H9 (cell line): ENCODE results near the gene POC1B. TPM values are rescaled to one million over a fixed set of nuclear protein-coding genes. Genes with fewer than 3 reads are reported as not detected.

Experiments used
- DNase-seq: peaks from one replicate; pipeline ENCODE4 v3.0.0-alpha.2; 2017
- H2AFZ ChIP-seq: one replicate; pipeline ENCODE4 v1.6.1; 2013; ENCODE audit warnings: mild to moderate bottlenecking, low read length, control low read depth, moderate library complexity
- H2AK5ac ChIP-seq: 2 replicates; pipeline ENCODE4 v1.6.1; 2013; ENCODE audit warnings: low read length, control low read depth, mixed read lengths; ENCODE audit not compliant: insufficient read length
- H2BK120ac ChIP-seq: one replicate; pipeline ENCODE4 v1.6.1; 2013; ENCODE audit warnings: low read depth, mild to moderate bottlenecking, low read length, control low read depth, inconsistent platforms; ENCODE audit not compliant: poor library complexity, severe bottlenecking
- H2BK12ac ChIP-seq: 2 replicates; pipeline ENCODE4 v1.6.1; 2013; ENCODE audit warnings: low read length, control low read depth, mixed read lengths, low read depth; ENCODE audit not compliant: insufficient read length
- H2BK15ac ChIP-seq: 2 replicates; pipeline ENCODE4 v1.6.1; 2013; ENCODE audit warnings: low read depth, low read length, control low read depth
- H2BK20ac ChIP-seq: one replicate; pipeline ENCODE4 v1.6.1; 2013; ENCODE audit warnings: low read depth, mild to moderate bottlenecking, low read length, control low read depth, inconsistent platforms; ENCODE audit not compliant: poor library complexity, severe bottlenecking
- H2BK5ac ChIP-seq: 2 replicates; pipeline ENCODE4 v1.6.1; 2013; ENCODE audit warnings: low read length, control low read depth, mixed read lengths; ENCODE audit not compliant: insufficient read length
- H3K14ac ChIP-seq: 2 replicates; pipeline ENCODE4 v1.6.1; 2013; ENCODE audit warnings: low read length, control low read depth; ENCODE audit not compliant: insufficient read depth
- H3K18ac ChIP-seq: 2 replicates; pipeline ENCODE4 v1.6.1; 2013; ENCODE audit warnings: low read depth, mild to moderate bottlenecking, mixed read lengths, low read length, control low read depth; ENCODE audit not compliant: insufficient read length
- H3K23ac ChIP-seq: 2 replicates; pipeline ENCODE4 v1.6.1; 2013; ENCODE audit warnings: low read length, control low read depth, mixed read lengths, low read depth; ENCODE audit not compliant: insufficient read length
- H3K23me2 ChIP-seq: 2 replicates; pipeline ENCODE4 v1.6.1; 2013; ENCODE audit warnings: low read depth, mild to moderate bottlenecking, mixed read lengths, low read length, control low read depth; ENCODE audit not compliant: insufficient read length, poor library complexity, severe bottlenecking
- H3K27ac ChIP-seq: 2 replicates; pipeline ENCODE4 v1.5.1; 2013; ENCODE audit warnings: low read length, control low read depth, mixed read lengths, low read depth; ENCODE audit not compliant: insufficient read length
- H3K27me3 ChIP-seq: 2 replicates; pipeline ENCODE4 v1.6.1; 2013; ENCODE audit warnings: low read length, control low read depth, inconsistent platforms; ENCODE audit not compliant: insufficient read depth
- H3K4ac ChIP-seq: 2 replicates; pipeline ENCODE4 v1.6.1; 2013; ENCODE audit warnings: low read depth, mild to moderate bottlenecking, control low read depth, inconsistent platforms, low read length, moderate library complexity
- H3K4me1 ChIP-seq: 2 replicates; pipeline ENCODE4 v1.6.1; 2013; ENCODE audit warnings: low read length, control low read depth, inconsistent platforms; ENCODE audit not compliant: insufficient read depth
- H3K4me2 ChIP-seq: 2 replicates; pipeline ENCODE4 v1.6.1; 2013; ENCODE audit warnings: low read length, control low read depth, mixed read lengths; ENCODE audit not compliant: insufficient read length, insufficient read depth
- H3K56ac ChIP-seq: 2 replicates; pipeline ENCODE4 v1.6.1; 2013; ENCODE audit warnings: low read depth, mild to moderate bottlenecking, mixed read lengths, low read length, control low read depth; ENCODE audit not compliant: insufficient read length
- H3K79me1 ChIP-seq: 2 replicates; pipeline ENCODE4 v1.6.1; 2013; ENCODE audit warnings: low read depth, mild to moderate bottlenecking, moderate library complexity, low read length, control low read depth, inconsistent platforms; ENCODE audit not compliant: insufficient read depth, poor library complexity, severe bottlenecking
- H3K79me2 ChIP-seq: 2 replicates; pipeline ENCODE4 v1.6.1; 2013; ENCODE audit warnings: low read length, control low read depth, inconsistent platforms; ENCODE audit not compliant: insufficient read depth
- H3K9ac ChIP-seq: 2 replicates; pipeline ENCODE4 v1.6.1; 2013; ENCODE audit warnings: low read length, control low read depth, mixed read lengths; ENCODE audit not compliant: insufficient read length; ENCODE audit errors: extremely low read depth
- H3K9me3 ChIP-seq: one replicate; pipeline ENCODE4 v1.6.1; 2013; ENCODE audit warnings: low read depth, low read length, inconsistent platforms; ENCODE audit not compliant: control insufficient read depth
- H3T11ph ChIP-seq: one replicate; pipeline ENCODE4 v1.6.1; 2013; ENCODE audit warnings: mild to moderate bottlenecking, low read length, control low read depth, inconsistent platforms
- H4K20me1 ChIP-seq: one replicate; pipeline ENCODE4 v1.6.1; 2013; ENCODE audit not compliant: control insufficient read depth, insufficient read length, insufficient read depth
- H4K5ac ChIP-seq: 2 replicates; pipeline ENCODE4 v1.6.1; 2013; ENCODE audit warnings: low read depth, mild to moderate bottlenecking, mixed read lengths, low read length, control low read depth; ENCODE audit not compliant: insufficient read length
- H4K8ac ChIP-seq: replicated peaks from 2 replicates; pipeline ENCODE4 v1.6.1; 2013; ENCODE audit warnings: low read length, control low read depth, mixed read lengths, low read depth; ENCODE audit not compliant: insufficient read length
- H4K91ac ChIP-seq: 2 replicates; pipeline ENCODE4 v1.6.1; 2013; ENCODE audit warnings: low read depth, mild to moderate bottlenecking, moderate library complexity, mixed read lengths, low read length, control low read depth; ENCODE audit not compliant: insufficient read length
- H3K27ac Mint-ChIP-seq, 3 experiments: 2 replicates in 2 of 3; 3 replicates in 1 of 3; pipeline ENCODE4 v1.8.0; 2020 to 2021; ENCODE audit warnings: mixed read lengths in 3 of 3, mild to moderate bottlenecking in 1 of 3, moderate library complexity in 1 of 3
- H3K27me3 Mint-ChIP-seq: 2 replicates; pipeline ENCODE4 v1.8.0; 2021; ENCODE audit warnings: low read depth, mild to moderate bottlenecking, moderate library complexity, mixed read lengths
- H3K36me3 Mint-ChIP-seq, 3 experiments: 2 replicates in 2 of 3; 3 replicates in 1 of 3; pipeline ENCODE4 v1.8.0; 2020 to 2021; ENCODE audit warnings: low read depth in 3 of 3, mixed read lengths in 3 of 3; ENCODE audit not compliant: insufficient read depth in 1 of 3
- H3K4me1 Mint-ChIP-seq, 2 experiments: 2 replicates each; pipeline ENCODE4 v1.8.0; 2020; ENCODE audit warnings: mixed read lengths in 2 of 2
- H3K4me3 Mint-ChIP-seq, 2 experiments: 2 replicates in 1 of 2; 3 replicates in 1 of 2; pipeline ENCODE4 v1.8.0; 2020 to 2021; ENCODE audit warnings: mild to moderate bottlenecking in 2 of 2, mixed read lengths in 2 of 2, moderate library complexity in 1 of 2
- H3K9me3 Mint-ChIP-seq, 2 experiments: 2 replicates in 1 of 2; 3 replicates in 1 of 2; pipeline ENCODE4 v1.8.0; 2020; ENCODE audit warnings: mild to moderate bottlenecking in 2 of 2, mixed read lengths in 2 of 2, moderate library complexity in 1 of 2
- CTCF ChIP-seq: fragments of 200-600 bp; sonication (generic); conservative IDR thresholded peaks from 3 replicates; pipeline ENCODE4 v1.8.0; 2021; ENCODE audit warnings: antibody characterized with exemption, mild to moderate bottlenecking
- WGBS: extraction: QIAGEN DNeasy Blood & Tissue Kit; methylation state at CpG from one replicate; pipeline ENCODE4 v1.1.7; 2013; ENCODE audit warnings: missing lambda C conversion rate, low lambda C conversion rate, mixed read lengths; ENCODE audit not compliant: insufficient read length; ENCODE audit errors: extremely low coverage; 5-methylcytosine and 5-hydroxymethylcytosine counted together
- total RNA-seq: library from RNA; stranded (reverse); gene quantifications from 2 replicates; pipeline ENCODE4 v1.2.1, GENCODE V29; 2021

The POC1B gene
- total RNA-seq, 1 experiment from 2014 or later, result 12.5 TPM

DNA sequence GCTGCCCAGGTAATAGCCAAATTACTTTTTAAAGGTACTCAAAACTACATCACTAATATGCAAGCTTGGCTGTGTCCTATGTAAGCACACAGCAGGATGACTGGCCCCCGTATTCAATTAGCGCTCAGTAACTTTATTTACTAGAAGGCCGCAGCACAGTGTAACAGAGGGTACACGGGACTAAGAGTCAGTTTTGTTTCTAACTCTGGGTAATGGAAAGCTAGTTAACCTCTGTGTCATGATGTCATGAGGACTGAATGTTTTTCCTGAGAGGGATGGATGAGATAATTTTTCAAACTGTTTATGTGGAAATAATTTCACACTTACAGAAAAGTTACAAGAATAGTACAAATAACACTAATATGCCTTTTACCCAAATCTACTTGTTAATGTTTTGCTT lies 28.4 kb downstream of the POC1B start:
- no peak overlapping the region for H3K27ac ChIP-seq
- no peak overlapping the region for H2AK5ac ChIP-seq
- no peak overlapping the region for H2AFZ ChIP-seq
- H3K27me3 ChIP-seq, result no peaks in the 10 kb centered on the region
- H3K9me3 Mint-ChIP-seq, result 0 out of 5 replicates have a peak, but pooled peaks cover 0 to 3% of the 10 kb centered on the region in 2 experiments
- no peak overlapping the region for H4K91ac ChIP-seq
- no peaks in the 10 kb centered on the region for H3K4me1 ChIP-seq
- H3K79me2 ChIP-seq, result no peaks in the 10 kb centered on the region
- no peak overlapping the region for H2BK20ac ChIP-seq
- H4K20me1 ChIP-seq, result no peaks in the 10 kb centered on the region
- H3K23ac ChIP-seq, result no peak overlapping the region
- no peak overlapping the region for H3K4ac ChIP-seq
- H3K18ac ChIP-seq, result no peak overlapping the region
- no peak overlapping the region for H2BK12ac ChIP-seq
- H3K4me1 Mint-ChIP-seq, result peaks cover 6 to 8% of the 10 kb centered on the region in 2 experiments; a peak in 3 of 4 replicates
- no peak overlapping the region for H3K14ac ChIP-seq
- H3K36me3 Mint-ChIP-seq, result peaks cover 3 to 4% (median 3%) of the 10 kb centered on the region in 3 experiments; a peak in 5 of 7 replicates
- H3K79me1 ChIP-seq, result no peaks in the 10 kb centered on the region
- no peaks in the 10 kb centered on the region for H3K9me3 ChIP-seq
- no peak overlapping the region for H3K4me2 ChIP-seq
- no peak for DNase-seq
- H4K5ac ChIP-seq, result no peak overlapping the region
- H2BK5ac ChIP-seq, result no peak overlapping the region
- H3K27ac Mint-ChIP-seq, result no peak overlapping the region
- no peak overlapping the region for H3T11ph ChIP-seq
- H2BK15ac ChIP-seq, result no peak overlapping the region
- H2BK120ac ChIP-seq, result no peak overlapping the region
- no peaks in the 10 kb centered on the region for H3K23me2 ChIP-seq
- no peak overlapping the region for H3K9ac ChIP-seq
- no peak for TF ChIP-seq CTCF
- no peaks in the 10 kb centered on the region for H3K27me3 Mint-ChIP-seq
- WGBS, result no CpG with 5 or more reads among the region's 4 CpGs
- no peak overlapping the region for H3K4me3 Mint-ChIP-seq
- no peak overlapping the region for H3K56ac ChIP-seq
- H4K8ac ChIP-seq, result no peak overlapping the region
